Measurements from ENCODE around the gene SLC38A9.

SLC38A9 gene

DNA sequence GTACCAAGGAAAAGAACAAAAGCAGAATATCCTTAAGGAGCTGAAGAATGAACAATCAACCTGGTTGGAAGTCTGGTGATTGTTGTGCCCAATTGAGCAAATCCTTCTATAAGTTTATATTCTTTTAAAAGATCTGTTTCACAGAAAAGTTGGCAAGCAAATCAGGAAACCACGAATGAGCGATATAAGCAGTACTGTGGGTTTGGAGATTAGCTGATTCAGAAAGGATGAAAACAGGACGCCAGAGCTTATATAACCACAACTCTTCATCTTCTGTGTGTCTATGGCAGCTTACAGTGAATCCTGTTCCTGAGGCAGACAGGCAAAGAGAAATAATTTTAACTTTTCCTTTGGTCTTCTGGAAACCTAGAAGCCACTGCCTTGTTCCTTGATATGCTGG, 61.7 kb downstream of the SLC38A9 start:
- no peak for DNase-seq (ENCODE audit: low read depth in 2 of 2)

DNA sequence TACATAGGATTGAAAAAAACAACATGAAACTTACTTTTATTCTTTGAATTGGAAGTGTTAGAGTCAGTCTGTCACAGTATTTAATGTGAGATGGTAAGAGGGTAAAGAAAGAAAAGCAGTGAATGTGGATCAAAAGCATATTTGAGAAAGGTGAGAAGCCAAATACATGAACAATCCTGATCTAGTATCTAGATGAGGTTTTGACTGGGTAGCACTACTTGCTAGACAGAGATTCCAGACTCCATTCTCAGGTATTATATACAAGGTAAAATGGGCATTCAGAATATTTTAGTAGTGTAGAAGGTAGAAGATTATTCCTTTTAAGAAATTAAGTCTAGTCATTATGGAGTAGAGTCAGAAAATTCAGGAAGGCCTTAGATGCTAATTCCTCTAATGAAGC, 62.2 kb downstream of the SLC38A9 start:
- DNase-seq (ENCODE audit: low read depth in 2 of 2): no peak

DNA sequence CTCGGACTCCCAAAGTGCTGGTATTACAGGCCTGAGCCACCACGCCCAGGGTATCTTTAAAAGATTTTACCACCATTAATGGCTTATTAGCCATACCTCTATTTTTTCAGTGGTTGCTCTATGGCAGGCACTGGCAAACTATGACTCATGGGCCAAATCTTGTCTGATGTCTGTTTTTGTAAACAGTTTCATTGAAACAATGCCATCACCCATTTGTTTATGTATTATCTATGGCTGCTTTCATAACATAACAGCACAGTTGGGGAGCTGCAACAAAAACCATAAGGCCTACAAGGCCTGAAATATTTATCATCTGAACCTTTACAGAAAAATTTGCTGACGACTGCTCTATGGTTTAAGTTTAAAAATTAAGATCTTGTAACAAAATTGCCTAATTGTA, 66.8 kb downstream of the SLC38A9 start:
- DNase-seq (ENCODE audit: low read depth in 2 of 2): no peak

DNA sequence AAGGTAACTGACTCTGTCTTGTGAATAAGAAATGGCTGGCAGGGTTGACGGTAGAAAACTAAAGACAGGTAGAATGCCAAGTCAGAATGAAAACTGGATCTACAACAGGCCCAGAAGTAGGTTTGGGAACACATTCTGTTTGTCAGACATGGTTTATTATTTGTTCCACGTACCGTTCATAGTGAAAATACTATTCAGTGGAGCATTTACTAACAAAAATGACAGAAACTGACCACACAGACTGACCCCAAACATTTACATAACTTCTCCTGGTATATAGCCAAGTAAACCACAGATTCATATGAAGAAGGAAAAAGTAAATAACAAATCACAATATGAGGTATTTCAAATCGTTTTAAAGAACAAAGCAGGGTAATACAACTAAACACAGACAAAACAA, 73.7 kb downstream of the SLC38A9 start:
- no peak for DNase-seq (ENCODE audit: low read depth in 2 of 2)

DNA sequence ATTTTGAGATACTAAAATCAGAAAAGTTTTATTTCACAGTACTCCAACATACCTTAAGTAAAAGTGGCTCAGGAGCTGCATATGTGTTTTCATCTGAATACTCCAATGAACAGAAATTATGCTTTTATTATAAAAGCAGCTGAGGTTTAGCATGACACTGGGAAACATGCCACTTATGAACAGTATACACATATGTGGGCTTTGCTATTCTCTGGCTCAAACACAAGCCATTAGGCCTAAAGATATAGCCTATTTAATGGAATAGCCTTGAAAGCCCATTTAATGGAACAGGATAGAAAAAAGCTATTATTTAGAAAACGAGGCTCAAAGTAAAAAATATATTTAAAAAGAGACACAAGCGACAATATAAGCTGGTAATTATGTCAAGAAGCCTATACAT, 74.1 kb downstream of the SLC38A9 start:
- no peak for DNase-seq (ENCODE audit: low read depth in 2 of 2)

DNA sequence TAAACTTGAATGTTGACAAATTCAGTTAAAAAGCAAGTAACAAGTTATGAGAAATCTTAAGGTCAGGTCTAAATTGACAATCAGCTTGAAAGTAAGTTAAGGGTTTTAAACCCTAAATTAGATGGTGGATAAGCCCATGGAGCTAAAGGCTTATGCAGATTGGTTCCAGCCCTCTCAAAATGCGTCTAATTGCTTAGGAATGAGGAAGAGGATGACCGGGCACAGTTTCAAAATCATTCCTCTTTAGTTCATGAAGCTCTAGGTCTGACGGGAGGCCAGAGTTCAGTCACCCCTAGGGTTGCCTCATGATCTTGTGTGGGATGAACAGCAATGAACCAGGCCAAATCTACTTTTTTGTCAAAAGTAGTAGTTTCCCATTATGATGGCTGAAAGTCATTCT, 75.4 kb downstream of the SLC38A9 start:
- no peak for DNase-seq (ENCODE audit: low read depth in 2 of 2)

DNA sequence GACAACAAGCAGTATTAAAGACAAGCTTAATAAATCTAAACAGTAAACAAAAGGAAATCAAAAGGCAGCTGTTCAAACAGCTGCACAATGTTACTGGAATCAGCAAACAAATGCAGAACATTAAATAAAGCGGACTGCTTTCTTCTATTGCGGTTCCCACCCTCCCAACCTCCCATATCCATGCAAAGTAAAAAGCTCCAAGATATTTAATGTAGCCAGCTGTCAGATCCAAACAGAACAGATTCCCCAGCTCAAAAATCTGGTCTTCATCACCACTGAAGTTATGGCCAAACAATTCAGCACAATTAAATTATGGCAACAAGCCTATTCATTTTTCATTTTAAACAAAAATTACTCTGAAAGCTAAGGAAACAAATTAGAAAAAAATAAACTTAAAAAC, 75.9 kb downstream of the SLC38A9 start:
- no peak for DNase-seq (ENCODE audit: low read depth in 2 of 2)

DNA sequence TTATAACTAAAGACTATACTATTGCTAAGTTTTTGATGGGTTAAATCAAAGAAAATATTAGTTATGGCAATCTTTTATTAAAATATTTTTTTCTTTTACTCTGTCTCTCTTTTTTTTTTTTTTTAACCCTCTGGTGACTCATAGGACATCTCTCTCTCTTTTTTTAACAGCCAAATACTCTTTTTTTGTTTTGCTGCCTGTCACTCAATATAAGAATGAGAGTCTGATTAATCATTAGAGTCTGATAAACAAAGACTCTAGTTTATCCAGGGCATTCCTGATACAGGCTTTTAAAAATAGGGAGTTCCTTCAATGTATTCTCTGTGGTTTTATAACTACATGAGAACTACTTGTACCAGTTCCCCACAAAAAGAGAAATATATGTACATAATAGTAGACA, 77.3 kb downstream of the SLC38A9 start:
- no peak for DNase-seq (ENCODE audit: low read depth in 2 of 2)

DNA sequence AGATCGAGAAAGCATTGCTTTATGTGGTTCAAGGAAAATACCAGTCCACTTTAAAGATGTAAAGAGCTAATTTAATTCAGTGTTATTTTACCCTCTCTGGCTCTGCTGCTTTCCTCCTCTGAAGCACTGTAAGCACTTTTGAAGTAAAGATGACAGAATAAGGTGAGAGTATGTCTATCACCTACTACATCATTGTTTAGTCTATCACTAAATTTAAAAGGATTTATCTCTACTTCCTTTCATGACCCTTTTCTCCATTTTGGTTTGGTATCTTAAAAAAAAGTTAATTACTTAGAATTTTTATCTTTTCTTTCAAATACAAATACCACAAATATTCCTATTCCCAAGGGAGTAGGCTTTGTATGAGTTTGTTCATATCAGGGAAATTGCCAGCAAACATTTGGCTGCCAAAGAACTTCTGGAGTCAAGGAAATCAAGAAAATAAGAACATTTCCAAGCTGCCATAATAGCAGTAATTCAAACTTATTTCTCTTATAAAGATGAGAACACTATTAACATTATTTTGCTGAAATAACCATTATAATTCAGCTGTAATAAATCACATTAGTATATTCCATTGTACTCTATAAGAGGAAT, 77.8 kb downstream of the SLC38A9 start:
- no peak for DNase-seq (ENCODE audit: low read depth in 2 of 2)

DNA sequence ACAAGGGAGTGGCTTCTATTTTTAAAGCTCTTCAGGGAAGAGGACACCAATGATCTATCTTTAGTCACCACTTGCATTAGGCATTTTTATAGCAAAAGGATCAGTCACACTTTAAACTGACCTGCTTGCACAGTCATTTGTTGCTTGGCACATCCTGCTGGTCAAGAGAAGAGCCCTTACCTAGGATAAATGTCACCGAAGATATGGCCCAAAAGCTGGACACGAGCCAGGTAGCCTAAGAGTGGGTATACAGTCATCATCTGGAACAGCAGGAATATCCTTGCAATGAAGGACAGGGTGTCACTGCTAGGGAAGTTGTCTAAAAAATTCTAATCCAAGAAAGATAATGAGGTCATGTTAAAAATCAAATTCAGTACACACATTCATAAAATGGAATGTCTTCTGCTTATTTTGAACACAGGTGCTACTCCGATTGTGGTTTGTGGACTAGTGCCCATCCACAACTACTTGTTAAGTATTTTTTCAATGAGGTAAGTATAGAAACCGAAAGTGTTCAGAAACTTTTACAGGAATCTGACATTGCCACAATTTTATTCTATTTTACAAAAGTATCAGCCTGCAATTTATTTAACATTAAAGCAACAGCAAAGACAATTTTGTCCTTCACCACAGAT, 78.4 kb downstream of the SLC38A9 start:
- no peak for DNase-seq (ENCODE audit: low read depth in 2 of 2)

DNA sequence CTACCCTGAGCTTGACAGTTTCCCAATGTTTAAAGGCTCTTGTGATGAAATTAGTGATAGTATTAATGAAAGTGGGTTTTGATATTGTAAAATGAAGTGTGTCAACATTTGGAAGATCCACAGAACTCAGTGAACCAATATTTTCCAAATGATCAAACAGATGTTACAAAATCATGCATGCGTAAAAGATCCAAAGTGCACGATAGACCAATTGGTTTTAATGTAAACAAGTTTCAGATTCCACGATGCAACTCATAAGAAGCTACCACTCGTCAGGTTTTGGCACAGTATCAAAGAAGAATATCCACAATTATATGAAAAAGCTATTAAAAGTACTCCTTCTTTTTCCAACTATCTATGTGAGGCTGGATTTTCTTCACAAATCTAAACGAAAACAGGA, 82.3 kb downstream of the SLC38A9 start:
- no peak for DNase-seq (ENCODE audit: low read depth in 2 of 2)

DNA sequence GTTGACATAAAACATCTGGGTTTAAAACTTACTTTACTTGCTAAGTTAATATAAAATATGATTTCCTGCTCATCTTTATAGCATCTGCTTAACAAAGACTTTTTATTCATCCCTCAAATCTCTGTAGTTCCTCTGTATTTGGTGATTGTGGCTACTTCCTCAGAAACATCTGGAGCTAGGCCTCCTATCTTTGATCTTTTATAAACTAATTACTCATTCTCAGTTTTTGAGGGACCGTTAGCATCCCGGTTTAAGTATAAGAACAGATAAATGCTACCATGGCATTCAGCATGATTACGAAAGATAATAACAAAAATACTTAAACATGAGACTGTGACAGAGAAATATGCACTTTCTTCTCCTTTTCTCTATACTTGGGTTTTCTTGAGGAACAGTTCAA, 85.3 kb downstream of the SLC38A9 start:
- no peak for DNase-seq (ENCODE audit: low read depth in 2 of 2)

DNA sequence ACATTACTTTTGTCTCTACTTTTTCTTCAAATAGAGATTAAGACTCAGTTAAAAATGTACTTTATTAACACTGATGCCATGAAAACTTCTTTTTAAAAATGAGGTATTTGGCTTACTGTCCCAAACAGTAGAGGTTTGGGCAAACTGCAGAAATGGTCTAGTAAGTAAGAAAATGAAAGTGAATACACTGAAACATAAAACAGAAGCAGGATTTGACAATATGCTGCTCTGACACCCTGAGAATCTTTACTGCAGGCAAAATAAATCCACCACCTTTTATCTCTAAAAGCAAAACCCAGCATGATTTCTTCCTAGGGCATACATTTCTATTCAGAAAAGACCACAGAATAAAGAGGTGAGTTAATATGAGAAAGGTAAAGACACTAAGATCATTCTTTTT, 86.2 kb downstream of the SLC38A9 start:
- DNase-seq (ENCODE audit: low read depth in 2 of 2): no peak

DNA sequence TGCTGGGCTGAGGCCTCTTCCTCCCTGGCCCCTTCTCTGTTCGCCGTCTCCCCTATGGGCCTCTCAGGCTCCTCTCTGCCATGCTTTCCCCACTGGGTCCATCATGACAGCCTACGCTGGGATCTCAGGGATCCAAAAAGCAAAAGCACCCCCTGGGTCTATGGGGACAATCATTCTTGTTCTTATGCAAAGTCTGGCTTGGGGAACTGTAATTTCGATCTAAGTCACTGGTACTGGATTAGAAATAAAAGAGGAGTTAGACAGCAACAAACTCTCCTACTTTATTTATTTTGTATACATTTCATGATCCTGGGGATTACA, 86.6 kb downstream of the SLC38A9 start:
- DNase-seq (ENCODE audit: low read depth in 2 of 2): no peak

DNA sequence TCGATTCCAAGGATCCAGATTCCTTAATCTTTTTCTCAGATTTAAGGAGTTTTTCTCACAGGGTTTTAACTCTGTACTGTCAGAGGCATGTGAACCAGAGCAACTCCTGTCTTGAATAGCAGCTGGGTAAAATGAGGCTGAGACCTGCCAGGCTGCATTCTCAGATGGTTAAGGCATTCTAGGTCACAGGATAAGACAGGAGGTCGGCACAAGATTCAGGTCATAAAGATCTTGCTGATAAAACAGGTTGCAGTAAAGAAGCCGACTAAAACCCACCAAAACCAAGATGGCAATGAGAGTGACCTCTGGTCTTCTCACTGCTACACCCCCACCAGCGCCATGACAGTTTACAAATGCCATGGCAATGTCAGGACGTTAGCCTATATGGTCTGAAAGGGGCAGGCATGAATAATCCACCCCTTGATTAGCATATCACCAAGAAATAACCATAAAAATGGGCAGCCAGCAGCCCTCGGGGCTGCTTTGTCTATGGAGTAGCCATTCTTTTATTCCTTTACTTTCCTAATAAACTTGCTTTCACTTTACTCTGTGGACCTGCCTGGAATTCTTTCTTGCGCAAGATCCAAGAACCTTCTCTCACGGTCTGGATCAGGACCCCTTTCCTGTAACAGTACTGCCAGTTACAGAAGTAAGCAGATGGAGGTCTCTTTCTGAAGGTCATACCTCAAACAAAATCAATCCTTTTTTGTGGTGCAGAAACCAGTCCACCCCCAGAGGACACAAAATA, 87.1 kb downstream of the SLC38A9 start:
- no peak for DNase-seq (ENCODE audit: low read depth in 2 of 2)

DNA sequence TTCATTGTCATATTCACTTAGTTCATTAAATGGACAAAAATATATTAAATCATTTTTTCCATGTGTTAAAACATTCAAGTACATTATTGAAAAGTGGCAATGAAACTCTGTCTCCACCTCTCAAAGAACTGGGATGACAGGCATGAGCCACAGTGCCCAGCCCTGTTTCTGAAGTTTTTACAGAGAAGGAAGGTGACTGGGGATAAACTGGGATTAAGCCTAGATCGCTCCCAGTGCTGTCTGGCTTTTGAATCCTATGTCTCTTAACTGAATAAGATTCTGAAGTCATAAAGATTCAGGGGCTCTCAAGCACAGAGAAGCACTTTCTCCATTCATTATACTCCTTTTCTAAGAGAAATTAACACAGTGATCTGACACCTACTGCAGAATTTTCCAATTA, 88.3 kb downstream of the SLC38A9 start:
- DNase-seq (ENCODE audit: low read depth in 2 of 2): no peak

DNA sequence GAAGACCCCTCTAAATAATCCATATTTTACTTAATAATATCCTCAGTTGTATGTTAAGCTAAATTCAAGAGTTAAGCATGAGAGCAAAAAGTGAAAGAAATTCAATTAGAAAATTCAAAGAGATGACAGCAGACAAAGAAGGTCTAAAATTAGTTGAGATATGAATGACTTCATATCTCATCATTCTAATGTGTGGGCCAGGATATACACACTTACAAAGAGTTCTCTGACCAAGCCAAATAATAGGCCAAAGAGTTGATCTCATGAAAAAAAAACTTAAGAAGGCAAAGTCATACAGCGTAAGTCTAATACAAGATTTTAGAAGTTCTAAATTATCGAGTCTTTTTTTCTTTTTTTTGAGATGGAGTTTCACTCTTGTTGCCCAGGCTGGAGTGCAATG, 89.7 kb downstream of the SLC38A9 start:
- DNase-seq (ENCODE audit: low read depth in 2 of 2): no peak

DNA sequence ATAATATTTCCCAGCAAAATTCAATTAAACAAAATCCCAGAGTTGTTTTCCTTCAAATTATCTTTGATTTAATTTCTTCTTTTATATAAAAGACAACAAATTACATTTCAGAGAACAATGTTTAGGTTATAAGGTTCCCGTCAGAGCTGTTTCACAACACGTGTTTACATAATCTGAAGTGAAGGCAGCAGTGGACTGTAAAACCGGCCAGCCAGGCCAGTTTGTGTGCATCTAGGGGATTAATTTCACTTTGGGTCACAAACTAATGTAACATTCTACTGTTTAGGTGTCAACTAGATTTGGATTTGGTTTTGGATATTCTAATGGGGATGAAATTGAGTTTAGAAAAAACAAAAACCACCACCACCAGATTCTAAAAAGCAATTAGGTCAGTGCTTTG, 90.9 kb downstream of the SLC38A9 start:
- no peak for DNase-seq (ENCODE audit: low read depth in 2 of 2)

DNA sequence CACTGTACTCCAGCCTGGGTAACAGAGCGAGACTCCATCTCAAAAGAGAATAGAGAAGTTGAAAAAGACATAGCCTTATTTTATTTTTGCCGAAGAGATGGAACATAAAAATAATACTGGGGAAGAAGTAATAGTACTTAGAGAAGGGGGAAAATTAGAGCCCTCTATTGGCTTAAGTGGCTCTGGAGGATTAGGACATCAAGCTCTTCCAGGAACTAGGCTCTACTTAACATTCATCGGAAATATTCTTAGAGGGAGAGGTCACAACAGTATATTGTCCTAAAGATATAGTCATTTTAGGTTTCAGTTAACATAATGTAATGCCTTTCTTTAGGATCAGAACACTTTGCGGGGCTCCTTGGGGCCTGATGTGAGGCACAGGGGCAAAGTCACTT, 91.4 kb downstream of the SLC38A9 start:
- no peak for DNase-seq (ENCODE audit: low read depth in 2 of 2)

DNA sequence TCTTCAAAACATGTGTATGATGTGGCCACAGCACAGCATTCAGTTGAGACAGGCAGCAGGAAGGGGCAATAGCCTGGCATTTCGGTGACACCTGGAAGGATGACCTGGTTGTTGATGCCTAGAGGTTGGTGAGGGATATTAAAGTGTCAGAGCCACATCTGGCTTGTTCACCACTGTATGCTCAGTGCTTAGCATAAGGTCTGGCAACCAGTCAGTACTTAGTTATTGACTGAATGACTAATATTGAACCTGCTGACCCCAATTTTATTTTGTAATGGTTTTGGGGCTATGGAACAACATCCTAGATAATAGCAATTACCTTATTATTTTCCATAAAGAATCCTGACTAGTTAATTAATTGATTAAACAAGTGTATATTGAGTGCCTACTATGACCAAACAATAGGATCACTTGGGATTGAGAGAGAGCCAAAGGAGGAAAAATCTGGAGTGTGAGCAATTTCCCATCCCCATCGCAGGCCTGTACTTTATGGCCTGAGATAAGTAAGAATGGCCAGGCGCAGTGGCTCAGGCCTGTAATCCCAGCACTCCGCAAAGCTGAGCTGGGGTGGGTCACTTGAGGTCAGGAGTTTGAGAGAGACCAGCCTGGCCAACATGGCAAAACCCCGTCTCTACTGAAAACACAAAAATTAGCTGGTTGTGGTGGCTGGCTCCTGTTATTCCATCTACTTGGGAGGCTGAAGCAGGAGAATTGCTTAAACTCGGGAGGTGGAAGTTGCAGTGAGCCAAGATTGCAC, 91.9 kb downstream of the SLC38A9 start:
- no peak for DNase-seq (ENCODE audit: low read depth in 2 of 2)

DNA sequence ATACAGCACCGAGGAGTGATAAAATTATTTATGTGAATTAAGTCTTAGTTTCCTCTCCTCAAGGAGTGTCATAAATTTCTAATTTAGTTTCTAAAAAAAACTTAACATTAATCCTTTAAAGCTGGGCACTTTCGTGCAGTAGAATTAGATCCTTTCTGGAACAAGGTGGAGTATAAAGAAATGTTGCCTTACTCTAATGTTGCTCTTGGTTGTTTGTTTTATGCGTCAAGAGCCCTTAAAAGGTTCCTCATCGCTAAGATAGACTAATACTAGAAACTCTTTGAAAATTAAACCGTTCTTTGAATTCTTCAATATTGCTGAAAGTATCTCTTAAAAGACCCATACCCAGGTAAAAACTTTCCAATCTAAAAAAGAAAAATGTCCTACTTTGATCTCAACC, 93.8 kb downstream of the SLC38A9 start:
- no peak for DNase-seq (ENCODE audit: low read depth in 2 of 2)

DNA sequence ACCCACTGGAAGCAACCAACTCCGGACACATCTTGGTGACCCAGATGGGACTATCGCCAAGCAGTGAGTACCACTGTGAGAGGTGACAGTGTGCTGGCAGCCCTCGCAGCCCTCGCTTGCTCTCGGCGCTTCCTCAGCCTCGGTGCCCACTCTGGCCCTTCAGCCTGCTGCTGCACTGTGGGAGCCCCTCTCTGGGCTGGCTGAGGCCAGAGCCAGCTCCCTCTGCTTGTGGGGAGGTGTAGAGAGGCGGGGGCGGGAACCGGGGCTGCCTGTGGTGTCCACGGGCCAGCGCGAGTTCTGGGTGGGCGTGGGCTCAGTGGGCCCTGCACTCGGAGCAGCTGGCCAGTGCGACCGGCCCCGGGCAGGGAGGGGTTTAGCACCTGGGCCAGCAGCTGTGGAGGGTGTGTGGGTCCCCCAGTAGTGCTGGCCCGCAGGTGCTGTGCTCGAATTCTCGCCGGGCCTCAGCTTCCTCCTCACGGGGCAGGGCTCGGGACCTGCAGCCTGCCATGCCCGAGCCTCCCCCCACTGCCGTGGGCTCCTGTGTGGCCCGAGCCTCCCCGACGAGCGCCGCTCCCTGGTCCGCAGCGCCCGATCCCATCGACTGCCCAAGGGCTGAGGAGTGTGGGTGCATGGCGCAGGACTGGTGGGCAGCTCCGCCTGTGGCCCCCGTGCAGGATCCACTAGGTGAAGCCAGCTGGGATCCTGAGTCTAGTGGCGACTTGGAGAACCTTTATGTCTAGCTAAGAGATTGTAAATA, 98.8 kb downstream of the SLC38A9 start:
- DNase-seq (ENCODE audit: low read depth in 2 of 2): no peak
